Stomach (tissue), 9 donors: ENCODE data around the gene IFRD2. TPM values are rescaled to one million over a fixed set of nuclear protein-coding genes. Genes with fewer than 3 reads are reported as not detected.

Source experiments
- DNase-seq, 2 donors: peaks; one replicate each; pipeline versions ENCODE4 v3.0.0 to v3.0.0-alpha.2; 2013 to 2019
- H3K27ac ChIP-seq, 5 donors: fragments of 200-600 bp in 4 of 5; sonication (generic) in 4 of 5; one replicate each; pipeline ENCODE4 v1.5.1; 2013 to 2019; ENCODE audit warnings: mild to moderate bottlenecking in 1 of 5, moderate library complexity in 1 of 5
- H3K27me3 ChIP-seq, 3 donors: fragments of 200-600 bp; sonication (generic); one replicate each; pipeline ENCODE4 v1.5.1; 2017 to 2019; ENCODE audit warnings: mixed run types in 1 of 3
- H3K36me3 ChIP-seq, 4 donors: fragments of 200-600 bp; sonication (generic); 1 replicate in 3 of 4; 2 replicates in 1 of 4; pipeline ENCODE4 v1.5.1; 2016 to 2019
- H3K4me1 ChIP-seq, 4 donors: fragments of 200-600 bp; sonication (generic); one replicate each; pipeline ENCODE4 v1.5.1; 2016 to 2019
- H3K4me3 ChIP-seq, 4 donors: fragments of 200-600 bp; sonication (generic) in 3 of 4; one replicate each; pipeline ENCODE4 v1.5.1; 2016 to 2019; ENCODE audit warnings: mild to moderate bottlenecking in 1 of 4
- H3K9me3 ChIP-seq, 4 donors: fragments of 200-600 bp; sonication (generic); one replicate each; pipeline ENCODE4 v1.5.1; 2016 to 2019
- EP300 ChIP-seq: sonication (generic); formaldehyde crosslinking; IDR thresholded peaks from one replicate; pipeline ENCODE4 v1.6.1; 2017; ENCODE audit warnings: antibody characterized with exemption
- POLR2A ChIP-seq, 4 donors: fragments of 450-650 bp; IDR thresholded peaks; one replicate each; pipeline ENCODE4 v1.6.1; 2016; ENCODE audit warnings: antibody characterized with exemption in 4 of 4, control low read depth in 2 of 4, mild to moderate bottlenecking in 1 of 4, moderate library complexity in 1 of 4
- POLR2AphosphoS5 ChIP-seq, 3 donors: sonication (generic); formaldehyde crosslinking; IDR thresholded peaks; one replicate each; pipeline ENCODE4 v1.6.1; 2016; ENCODE audit warnings: antibody characterized with exemption in 3 of 3
- WGBS, 5 donors: extraction: QIAGEN DNeasy Blood & Tissue Kit in 3 of 5; methylation state at CpG; one replicate each; pipeline versions ENCODE4 v1.1.5 to v1.1.7; 2013 to 2018; 5-methylcytosine and 5-hydroxymethylcytosine counted together
- intact Hi-C: fragments of 100-400 bp; cut with DNase I; formaldehyde crosslinking; loops from one replicate; pipeline ENCODE4 v1.15.1; 2023; ENCODE audit warnings: low total_unique reads
- polyA plus RNA-seq, 3 donors: library from polyadenylated mRNA; stranded (reverse); fragments of 200-250 nt; gene quantifications; one replicate each; pipeline ENCODE4 v1.2.3, GENCODE V29; 2013
- total RNA-seq, 5 donors: library from RNA; depleted of rRNA; stranded (reverse); fragments of >200 nt; gene quantifications; one replicate each; pipeline versions ENCODE4 v1.1.0 to v1.2.3, GENCODE V29; 2014 to 2016
- TF ChIP-seq, protein P1 (sequence below), 7 experiments: fragments of 450-650 bp in 4 of 7; fragments of 200-600 bp in 3 of 7; sonication (generic) in 3 of 7; IDR thresholded peaks; one replicate each; pipeline ENCODE4 v1.5.1; 2016 to 2019; ENCODE audit warnings: antibody characterized with exemption in 7 of 7, control low read depth in 2 of 7, mild to moderate bottlenecking in 1 of 7
- donor health status: healthy with polysubstance abuse.
- donor health status: Bipolar disorder and iron deficiency.
- donor health status: healthy.

IFRD2 gene
- total and polyA plus RNA-seq, 8 donors = 69.9 to 254 (median 113) TPM

DNA sequence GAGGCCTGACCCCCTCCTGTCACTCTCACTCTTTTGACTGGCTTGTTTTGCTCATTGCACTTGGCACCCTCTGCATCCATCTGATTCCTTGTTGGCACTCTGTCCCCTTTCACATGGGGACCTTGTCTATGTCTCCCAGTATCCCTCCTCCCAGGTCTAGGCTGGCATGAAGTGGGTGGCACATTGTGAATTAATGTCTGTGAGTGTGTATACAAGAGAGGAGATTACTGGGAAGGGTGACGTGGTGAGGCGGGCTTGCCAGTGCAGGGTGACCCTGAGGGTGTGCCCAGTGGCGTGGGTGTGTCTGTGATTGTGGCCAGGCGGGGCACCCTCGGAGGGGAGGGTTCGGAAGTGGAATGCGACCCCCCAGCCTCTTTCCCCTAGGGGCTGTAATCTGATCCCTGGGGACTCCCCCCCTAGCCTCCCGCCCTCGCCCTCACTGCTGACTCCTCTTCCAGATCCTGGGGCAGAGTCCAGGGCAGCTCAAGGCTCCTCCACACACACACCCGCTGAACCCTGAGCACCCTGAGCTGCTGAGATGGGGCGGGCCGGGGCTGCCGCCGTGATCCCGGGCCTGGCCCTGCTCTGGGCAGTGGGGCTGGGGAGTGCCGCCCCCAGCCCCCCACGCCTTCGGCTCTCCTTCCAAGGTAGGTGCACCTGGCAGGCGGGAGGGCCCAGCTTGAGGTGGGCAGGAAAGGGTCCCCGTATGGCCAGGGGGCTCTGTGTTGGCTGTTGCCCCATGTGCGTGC lies 23.4 kb downstream of the IFRD2 start, which contains the start of gene SEMA3B:
Gene SEMA3B, plus strand, starts transcription at position 445 of the 749 bp plus-strand sequence. Its CDS starts 94 bp downstream, at position 539.
- Histone ChIP-seq H3K9me3 (no peaks in the 10 kb centered on the region), H3K4me3 (peak within 1 kb of the TSS; percentile 40 to 52 (median 45)), H3K27ac (peak within 1 kb of the TSS; percentile 88 to 98 (median 95)), H3K27me3 (peaks cover 0 to 13% (median 6%) of the 10 kb centered on the region in 3 donors), H3K4me1 (peaks cover 75 to 100% (median 88%) of the 10 kb centered on the region in 4 donors), H3K36me3 (peaks cover 0 to 8% (median 0%) of the 10 kb centered on the region in 4 donors)
- intact Hi-C loops = no loop called here
- DNase-seq = peak; percentile 93 to 96
- TF ChIP-seq POLR2AphosphoS5 (IDR thresholded peaks at IDR 0.05) (peak; percentile 22 to 89 (median 81)), POLR2A (IDR thresholded peaks at IDR 0.05) (peak in 1 of 4 donors; percentile 22), EP300 (no peak)
- TF ChIP-seq, protein P1, sequence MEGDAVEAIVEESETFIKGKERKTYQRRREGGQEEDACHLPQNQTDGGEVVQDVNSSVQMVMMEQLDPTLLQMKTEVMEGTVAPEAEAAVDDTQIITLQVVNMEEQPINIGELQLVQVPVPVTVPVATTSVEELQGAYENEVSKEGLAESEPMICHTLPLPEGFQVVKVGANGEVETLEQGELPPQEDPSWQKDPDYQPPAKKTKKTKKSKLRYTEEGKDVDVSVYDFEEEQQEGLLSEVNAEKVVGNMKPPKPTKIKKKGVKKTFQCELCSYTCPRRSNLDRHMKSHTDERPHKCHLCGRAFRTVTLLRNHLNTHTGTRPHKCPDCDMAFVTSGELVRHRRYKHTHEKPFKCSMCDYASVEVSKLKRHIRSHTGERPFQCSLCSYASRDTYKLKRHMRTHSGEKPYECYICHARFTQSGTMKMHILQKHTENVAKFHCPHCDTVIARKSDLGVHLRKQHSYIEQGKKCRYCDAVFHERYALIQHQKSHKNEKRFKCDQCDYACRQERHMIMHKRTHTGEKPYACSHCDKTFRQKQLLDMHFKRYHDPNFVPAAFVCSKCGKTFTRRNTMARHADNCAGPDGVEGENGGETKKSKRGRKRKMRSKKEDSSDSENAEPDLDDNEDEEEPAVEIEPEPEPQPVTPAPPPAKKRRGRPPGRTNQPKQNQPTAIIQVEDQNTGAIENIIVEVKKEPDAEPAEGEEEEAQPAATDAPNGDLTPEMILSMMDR (IDR thresholded peaks at IDR 0.05) = no peak
- 13 to 31% (median 26%) methylated on average over 15 to 21 of the region's 21 CpGs for WGBS, 5 donors

DNA sequence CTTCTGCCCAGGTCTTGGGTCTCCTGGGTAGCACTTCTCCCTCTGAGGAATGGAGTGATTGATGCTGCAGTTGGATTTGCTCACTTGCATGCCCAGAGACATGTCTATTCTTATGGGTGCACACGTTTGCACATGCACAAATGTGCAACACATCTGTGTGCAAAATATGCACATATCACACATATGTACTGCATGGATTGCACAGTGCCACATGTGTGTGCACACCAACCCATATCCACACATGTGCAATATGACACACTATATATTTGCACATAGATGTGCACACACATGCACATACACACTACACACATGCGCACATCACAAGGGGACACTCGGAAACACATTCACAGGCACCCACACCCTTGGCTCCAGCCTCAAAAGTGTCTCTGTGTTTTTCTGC lies 24.0 kb downstream of the IFRD2 start:
- H3K4me1 ChIP-seq = peaks cover 69 to 100% (median 85%) of the 10 kb centered on the region in 4 donors
- intact Hi-C loops = no loop called here
- H3K9me3 ChIP-seq = no peaks in the 10 kb centered on the region
- 18 to 30% (median 29%) methylated on average over 3 of the region's 3 CpGs for WGBS, 5 donors
- H3K27ac ChIP-seq = peak overlapping the region; percentile 88 to 98 (median 95)
- TF ChIP-seq, protein P1 (IDR thresholded peaks at IDR 0.05) = no peak
- TF ChIP-seq POLR2AphosphoS5 (IDR thresholded peaks at IDR 0.05) (no peak), POLR2A (IDR thresholded peaks at IDR 0.05) (no peak)
- H3K36me3 ChIP-seq = peaks cover 0 to 3% (median 0%) of the 10 kb centered on the region in 4 donors
- peaks cover 0 to 7% (median 0%) of the 10 kb centered on the region in 3 donors for H3K27me3 ChIP-seq
- H3K4me3 ChIP-seq = peak overlapping the region; percentile 34 to 52 (median 45)
- DNase-seq = no peak

DNA sequence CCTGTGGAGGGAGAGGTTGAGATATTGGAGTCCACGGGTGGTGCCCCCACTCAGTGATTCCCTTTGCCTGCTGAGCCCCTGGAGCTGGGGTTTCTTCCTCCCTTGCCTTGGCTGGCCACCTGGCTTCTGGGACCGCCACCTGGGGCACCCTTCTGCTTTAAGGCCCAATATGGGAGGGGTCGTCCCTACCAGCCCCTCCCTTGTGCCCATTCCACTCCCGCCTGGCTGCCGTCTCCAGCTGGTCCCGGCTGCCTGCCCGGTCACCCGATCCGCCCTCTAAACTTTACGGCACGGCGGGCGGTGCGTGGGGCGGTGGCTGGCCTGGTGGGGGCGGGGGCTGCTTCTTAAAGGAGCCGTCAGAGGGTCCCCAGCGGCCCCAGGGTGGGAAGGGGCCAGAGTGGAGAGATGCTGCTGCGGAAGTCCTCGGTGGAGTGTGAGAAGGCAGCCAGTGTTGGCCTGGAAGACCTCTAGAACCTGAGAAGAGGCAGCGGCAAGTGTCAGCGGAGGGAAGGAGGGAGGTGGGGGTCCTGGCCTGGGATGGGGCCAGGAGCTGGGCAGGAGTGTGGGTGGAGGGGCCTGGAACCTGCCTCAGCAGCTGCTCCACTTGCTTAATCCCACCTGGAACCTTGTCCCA lies 24.8 kb downstream of the IFRD2 start:
- Histone ChIP-seq H3K36me3 (peaks cover 0 to 3% (median 0%) of the 10 kb centered on the region in 4 donors), H3K27ac (peak overlapping the region; percentile 88 to 98 (median 95)), H3K4me3 (peak overlapping the region; percentile 34 to 52 (median 45)), H3K9me3 (no peaks in the 10 kb centered on the region), H3K4me1 (peaks cover 62 to 98% (median 79%) of the 10 kb centered on the region in 4 donors), H3K27me3 (peaks cover 0 to 6% (median 0%) of the 10 kb centered on the region in 3 donors)
- 6 to 14% (median 9%) methylated on average over 6 to 22 of the region's 22 CpGs for WGBS, 5 donors
- intact Hi-C loops = no loop called here
- peak; percentile 87 to 90 for DNase-seq
- peak in 2 of 4 donors; percentile 44 to 61 for TF ChIP-seq POLR2A (IDR thresholded peaks at IDR 0.05)
- TF ChIP-seq EP300 = no peak
- TF ChIP-seq, protein P1 (IDR thresholded peaks at IDR 0.05) = no peak
- peak; percentile 55 to 92 (median 89) for TF ChIP-seq POLR2AphosphoS5 (IDR thresholded peaks at IDR 0.05)

DNA sequence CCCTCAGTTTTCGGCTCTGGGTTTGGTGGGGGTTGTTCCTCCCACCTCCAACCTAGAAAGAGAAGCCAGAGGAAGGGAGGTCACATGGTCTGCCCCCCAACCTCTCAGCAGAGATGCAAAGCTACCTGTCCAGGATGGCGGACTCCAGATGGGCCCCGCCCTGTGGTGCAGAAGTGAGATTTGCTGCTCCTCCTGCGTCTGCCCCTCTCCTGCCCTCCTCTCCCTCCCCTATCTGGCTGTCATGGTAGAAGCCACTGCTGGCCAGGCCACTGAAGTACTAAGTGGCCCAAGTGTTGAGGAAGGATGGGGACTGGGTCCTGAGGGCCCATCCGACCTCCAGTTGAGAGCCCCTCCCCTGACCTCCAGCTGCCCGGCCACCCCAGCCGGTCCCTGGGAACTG lies 25.4 kb downstream of the IFRD2 start:
- Histone ChIP-seq H3K4me3 (peak overlapping the region; percentile 34 to 52 (median 45)), H3K27me3 (peaks cover 0 to 6% (median 0%) of the 10 kb centered on the region in 3 donors), H3K9me3 (no peaks in the 10 kb centered on the region), H3K27ac (peak overlapping the region; percentile 88 to 98 (median 95)), H3K4me1 (peaks cover 62 to 93% (median 77%) of the 10 kb centered on the region in 4 donors), H3K36me3 (peaks cover 0 to 3% (median 0%) of the 10 kb centered on the region in 4 donors)
- intact Hi-C loops = no loop called here
- peak in 1 of 2 donors; percentile 56 for DNase-seq
- 12 to 48% (median 25%) methylated on average over 3 to 7 of the region's 7 CpGs for WGBS, 5 donors
- TF ChIP-seq EP300 = no peak
- TF ChIP-seq POLR2A (IDR thresholded peaks at IDR 0.05) = no peak
